ENCODE measurements around the gene HECTD4.

GRCh38 chr12:112367965-112368364 lies 14.3 kb downstream of the HECTD4 start:
- TF ChIP-seq POLR2A (IDR thresholded peaks at IDR 0.05; ENCODE audit: low read length) = no peak
- TF ChIP-seq GATA1 (IDR thresholded peaks at IDR 0.05; ENCODE audit: low read depth, low read length) = no peak

All from erythroblast (primary cell).